CD4-positive, alpha-beta T cell (primary cell): ENCODE measurements around the gene ADGRE3. TPM values are rescaled to one million over a fixed set of nuclear protein-coding genes. Genes with fewer than 3 reads are reported as not detected.

ENCODE experiments used
- ATAC-seq: fragments of 200-7000 bp; cut with Tn5 transposase; one replicate; pipeline ENCODE4 v1.10.0; 2022; ENCODE audit warnings: mild to moderate bottlenecking; ENCODE audit not compliant: poor library complexity
- CTCF ChIA-PET: fragments of 350-600 bp; sonication (Branson Sonifier 250); formaldehyde crosslinking; loops from one replicate; lab custom pipeline; 2021; ENCODE audit warnings: antibody characterized with exemption, inconsistent platforms; lab: Charles Lee
- POLR2A ChIA-PET: fragments of 350-600 bp; sonication (Branson Sonifier 250); formaldehyde crosslinking; loops from one replicate; lab custom pipeline; 2021; ENCODE audit warnings: antibody characterized with exemption, inconsistent platforms; lab: Charles Lee
- DNase-seq, 14 experiments: peaks; one replicate each; pipeline ENCODE4 v3.0.0-alpha.2; 2013 to 2020; ENCODE audit warnings: mixed read lengths in 2 of 14
- H3K27ac ChIP-seq, 2 donors: one replicate each; pipeline versions ENCODE4 v1.5.1 to v1.7.0; 2013; ENCODE audit warnings: low read length in 2 of 2, low read depth in 1 of 2, mild to moderate bottlenecking in 1 of 2
- H3K27me3 ChIP-seq, 2 experiments: 1 replicate in 1 of 2; 2 replicates in 1 of 2; pipeline versions ENCODE4 v1.6.1 to v1.7.0; 2013; ENCODE audit warnings: low read length in 2 of 2, control low read depth in 1 of 2, mild to moderate bottlenecking in 1 of 2, moderate library complexity in 1 of 2; ENCODE audit not compliant: insufficient read depth in 2 of 2, control insufficient read depth in 1 of 2
- H3K36me3 ChIP-seq: one replicate; pipeline ENCODE4 v1.6.1; 2013; ENCODE audit warnings: low read length, control low read depth; ENCODE audit not compliant: insufficient read depth
- H3K4me1 ChIP-seq: one replicate; pipeline ENCODE4 v1.6.1; 2013; ENCODE audit warnings: low read length, control low read depth; ENCODE audit not compliant: insufficient read depth
- H3K4me3 ChIP-seq: one replicate; pipeline ENCODE4 v1.5.1; 2013; ENCODE audit warnings: mild to moderate bottlenecking, low read length, moderate library complexity
- H3K9me3 ChIP-seq, 2 experiments: 1 replicate in 1 of 2; 2 replicates in 1 of 2; pipeline versions ENCODE4 v1.6.1 to v1.7.0; 2013; ENCODE audit warnings: low read length in 2 of 2, mild to moderate bottlenecking in 2 of 2, control low read depth in 1 of 2, moderate library complexity in 1 of 2; ENCODE audit not compliant: control insufficient read depth in 1 of 2, insufficient read depth in 1 of 2
- H3K27ac Mint-ChIP-seq: one replicate; pipeline ENCODE4 v1.8.0; 2020; ENCODE audit warnings: mixed read lengths
- H3K27me3 Mint-ChIP-seq: one replicate; pipeline ENCODE4 v1.8.0; 2021; ENCODE audit warnings: mixed read lengths
- H3K36me3 Mint-ChIP-seq: one replicate; pipeline ENCODE4 v1.8.0; 2021; ENCODE audit warnings: low read depth, mixed read lengths
- H3K4me1 Mint-ChIP-seq: one replicate; pipeline ENCODE4 v1.8.0; 2021; ENCODE audit warnings: low read depth, mixed read lengths
- H3K4me3 Mint-ChIP-seq: one replicate; pipeline ENCODE4 v1.8.0; 2020; ENCODE audit warnings: mild to moderate bottlenecking, mixed read lengths
- H3K9me3 Mint-ChIP-seq: one replicate; pipeline ENCODE4 v1.8.0; 2020; ENCODE audit warnings: mixed read lengths
- intact Hi-C, 2 experiments: fragments of 100-400 bp; cut with DNase I in 1 of 2; cut with micrococcal nuclease in 1 of 2; formaldehyde crosslinking; loops; one replicate each; pipeline versions ENCODE4 v1.15.1 to v1.9.0; 2023 to 2025; cut with DNase I, micrococcal nuclease
- total RNA-seq, 174 experiments: library from RNA in 2 of 174; stranded (reverse) in 2 of 174; gene quantifications; one replicate each; pipeline ENCODE4 v1.2.3 and lab custom pipeline; 2021 to 2026
- TF ChIP-seq, protein P1 (sequence below): fragments of 200-600 bp; IDR thresholded peaks from one replicate; pipeline ENCODE4 v1.8.0; 2022; ENCODE audit warnings: antibody characterized with exemption, mild to moderate bottlenecking

The ADGRE3 gene
- total RNA-seq, 2 experiments from 2014 or later: not detected

GRCh38 chr19:14611051-14611450 is 63.6 kb downstream of the ADGRE3 start:
- Mint-ChIP-seq H3K27me3 (peaks cover 6% of the 10 kb centered on the region), H3K4me1 (no peaks in the 10 kb centered on the region), H3K4me3 (no peak overlapping the region), H3K27ac (no peak overlapping the region), H3K9me3 (no peaks in the 10 kb centered on the region), H3K36me3 (no peaks in the 10 kb centered on the region)
- intact Hi-C loops: no loop called here
- no peak overlapping the region for H3K27ac ChIP-seq
- no peaks in the 10 kb centered on the region for H3K9me3 ChIP-seq
- H3K4me3 ChIP-seq: no peak overlapping the region
- CTCF ChIA-PET: no interaction called here
- no peaks in the 10 kb centered on the region for H3K36me3 ChIP-seq
- DNase-seq: no peak
- H3K4me1 ChIP-seq: no peaks in the 10 kb centered on the region
- TF ChIP-seq, protein P1, sequence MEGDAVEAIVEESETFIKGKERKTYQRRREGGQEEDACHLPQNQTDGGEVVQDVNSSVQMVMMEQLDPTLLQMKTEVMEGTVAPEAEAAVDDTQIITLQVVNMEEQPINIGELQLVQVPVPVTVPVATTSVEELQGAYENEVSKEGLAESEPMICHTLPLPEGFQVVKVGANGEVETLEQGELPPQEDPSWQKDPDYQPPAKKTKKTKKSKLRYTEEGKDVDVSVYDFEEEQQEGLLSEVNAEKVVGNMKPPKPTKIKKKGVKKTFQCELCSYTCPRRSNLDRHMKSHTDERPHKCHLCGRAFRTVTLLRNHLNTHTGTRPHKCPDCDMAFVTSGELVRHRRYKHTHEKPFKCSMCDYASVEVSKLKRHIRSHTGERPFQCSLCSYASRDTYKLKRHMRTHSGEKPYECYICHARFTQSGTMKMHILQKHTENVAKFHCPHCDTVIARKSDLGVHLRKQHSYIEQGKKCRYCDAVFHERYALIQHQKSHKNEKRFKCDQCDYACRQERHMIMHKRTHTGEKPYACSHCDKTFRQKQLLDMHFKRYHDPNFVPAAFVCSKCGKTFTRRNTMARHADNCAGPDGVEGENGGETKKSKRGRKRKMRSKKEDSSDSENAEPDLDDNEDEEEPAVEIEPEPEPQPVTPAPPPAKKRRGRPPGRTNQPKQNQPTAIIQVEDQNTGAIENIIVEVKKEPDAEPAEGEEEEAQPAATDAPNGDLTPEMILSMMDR: no peak
- POLR2A ChIA-PET: no interaction called here
- ATAC-seq: no peak
- H3K27me3 ChIP-seq: no peaks in the 10 kb centered on the region

DNA sequence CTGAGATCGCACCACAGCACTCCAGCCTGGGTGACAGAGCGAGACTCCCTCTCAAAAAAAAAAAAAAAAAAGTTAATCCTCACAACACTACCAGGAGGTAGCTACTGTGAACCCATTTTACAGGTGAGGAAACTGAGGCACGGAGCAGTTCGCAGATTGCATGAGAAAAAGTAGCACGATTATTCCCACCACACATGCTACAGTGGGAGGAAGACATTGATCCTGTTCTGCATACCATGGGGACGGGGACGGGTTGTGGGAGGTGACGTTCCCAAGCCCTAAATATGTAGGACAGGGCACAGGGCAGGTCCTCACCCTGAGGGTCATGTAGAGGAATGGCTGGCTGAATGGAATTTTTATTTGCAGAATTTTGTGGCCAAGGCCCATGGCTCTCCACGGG is 68.0 kb downstream of the ADGRE3 start:
- H3K4me3 Mint-ChIP-seq: no peak overlapping the region
- no peak for ATAC-seq
- CTCF ChIA-PET: interaction anchor here (0.7 kb wide), 1 partner anchor 1541 kb away, joined by 3 read pairs; no protein-coding TSS in a partner anchor
- H3K27ac Mint-ChIP-seq: no peak overlapping the region
- no peaks in the 10 kb centered on the region for H3K36me3 Mint-ChIP-seq
- TF ChIP-seq, protein P1: no peak
- DNase-seq: no peak
- H3K4me1 Mint-ChIP-seq: no peaks in the 10 kb centered on the region
- Histone ChIP-seq H3K27me3 (no peaks in the 10 kb centered on the region), H3K4me3 (no peak overlapping the region), H3K4me1 (peaks cover 4% of the 10 kb centered on the region), H3K36me3 (no peaks in the 10 kb centered on the region), H3K9me3 (peaks cover 0 to 4% of the 10 kb centered on the region in 2 experiments), H3K27ac (no peak overlapping the region)
- H3K9me3 Mint-ChIP-seq: no peaks in the 10 kb centered on the region
- POLR2A ChIA-PET: no interaction called here
- H3K27me3 Mint-ChIP-seq: peaks cover 4% of the 10 kb centered on the region
- intact Hi-C loops: no loop called here

GRCh38 chr19:14603990-14604387 is 70.7 kb downstream of the ADGRE3 start:
- no peaks in the 10 kb centered on the region for H3K36me3 Mint-ChIP-seq
- DNase-seq: no peak
- H3K4me1 Mint-ChIP-seq: no peaks in the 10 kb centered on the region
- no peak for ATAC-seq
- POLR2A ChIA-PET: no interaction called here
- H3K27me3 ChIP-seq: no peaks in the 10 kb centered on the region
- peaks cover 0 to 4% of the 10 kb centered on the region in 2 experiments for H3K9me3 ChIP-seq
- no peak overlapping the region for H3K4me3 ChIP-seq
- no peaks in the 10 kb centered on the region for H3K9me3 Mint-ChIP-seq
- H3K27ac Mint-ChIP-seq: no peak overlapping the region
- TF ChIP-seq, protein P1: no peak
- intact Hi-C loops: no loop called here
- H3K36me3 ChIP-seq: no peaks in the 10 kb centered on the region
- no peaks in the 10 kb centered on the region for H3K27me3 Mint-ChIP-seq
- no peak overlapping the region for H3K4me3 Mint-ChIP-seq
- H3K27ac ChIP-seq: no peak overlapping the region
- CTCF ChIA-PET: no interaction called here
- peaks cover 4% of the 10 kb centered on the region for H3K4me1 ChIP-seq
